ENCODE data around the gene RUSC2. TPM values are rescaled to one million over a fixed set of nuclear protein-coding genes. Genes with fewer than 3 reads are reported as not detected.
"Not testable (repeated sequence)": the region's sequence is repeated elsewhere in the genome, so short reads cannot be mapped to it uniquely, and the experiment has no call there.

Gene RUSC2
- total RNA-seq, 2 experiments from 2014 or later = 1.6 to 1.8 TPM

- intact Hi-C loops (cut with DNase I, micrococcal nuclease) = no loop called here
- Histone ChIP-seq H3K4me3 (ENCODE audit: low read length) (no peak overlapping the region), H3K27ac (ENCODE audit: low read depth in 1 of 2, low read length in 2 of 2) (no peak overlapping the region), H3K4me1 (ENCODE audit: insufficient read depth, low read length) (peaks cover 3% of the 10 kb centered on the region), H3K9me3 (ENCODE audit: control insufficient read depth in 1 of 2, insufficient read depth in 1 of 2, low read length in 2 of 2) (peaks cover 0 to 8% of the 10 kb centered on the region in 2 experiments), H3K36me3 (ENCODE audit: insufficient read depth, low read length) (no peaks in the 10 kb centered on the region), H3K27me3 (ENCODE audit: control insufficient read depth in 1 of 2, insufficient read depth in 2 of 2, low read length in 2 of 2) (peaks cover 0 to 2% of the 10 kb centered on the region in 2 experiments)
- peak; percentile 52 for ATAC-seq (ENCODE audit: poor library complexity)
- TF ChIP-seq, protein P1, sequence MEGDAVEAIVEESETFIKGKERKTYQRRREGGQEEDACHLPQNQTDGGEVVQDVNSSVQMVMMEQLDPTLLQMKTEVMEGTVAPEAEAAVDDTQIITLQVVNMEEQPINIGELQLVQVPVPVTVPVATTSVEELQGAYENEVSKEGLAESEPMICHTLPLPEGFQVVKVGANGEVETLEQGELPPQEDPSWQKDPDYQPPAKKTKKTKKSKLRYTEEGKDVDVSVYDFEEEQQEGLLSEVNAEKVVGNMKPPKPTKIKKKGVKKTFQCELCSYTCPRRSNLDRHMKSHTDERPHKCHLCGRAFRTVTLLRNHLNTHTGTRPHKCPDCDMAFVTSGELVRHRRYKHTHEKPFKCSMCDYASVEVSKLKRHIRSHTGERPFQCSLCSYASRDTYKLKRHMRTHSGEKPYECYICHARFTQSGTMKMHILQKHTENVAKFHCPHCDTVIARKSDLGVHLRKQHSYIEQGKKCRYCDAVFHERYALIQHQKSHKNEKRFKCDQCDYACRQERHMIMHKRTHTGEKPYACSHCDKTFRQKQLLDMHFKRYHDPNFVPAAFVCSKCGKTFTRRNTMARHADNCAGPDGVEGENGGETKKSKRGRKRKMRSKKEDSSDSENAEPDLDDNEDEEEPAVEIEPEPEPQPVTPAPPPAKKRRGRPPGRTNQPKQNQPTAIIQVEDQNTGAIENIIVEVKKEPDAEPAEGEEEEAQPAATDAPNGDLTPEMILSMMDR (IDR thresholded peaks at IDR 0.05) = no peak
- peaks cover 8% of the 10 kb centered on the region for H3K9me3 Mint-ChIP-seq
- H3K27me3 Mint-ChIP-seq = peaks cover 6% of the 10 kb centered on the region
- peak overlapping the region; percentile 65 for H3K4me3 Mint-ChIP-seq
- POLR2A ChIA-PET = interaction anchor here (0.9 to 1.4 kb wide), 3 partner anchors 10 to 596 kb away, joined by 3 read pairs; no protein-coding TSS in a partner anchor
- H3K4me1 Mint-ChIP-seq (ENCODE audit: low read depth) = peaks cover 39% of the 10 kb centered on the region
- no peaks in the 10 kb centered on the region for H3K36me3 Mint-ChIP-seq (ENCODE audit: low read depth)
- peak in 4 of 14 experiments; percentile 20 to 37 (median 26) for DNase-seq
- CTCF ChIA-PET = interaction anchor here (1.1 kb wide), 1 partner anchor 44 kb away, joined by 3 read pairs; no protein-coding TSS in a partner anchor
- H3K27ac Mint-ChIP-seq = peak overlapping the region; percentile 55
Measured at GRCh38 chr9:35495984-35496383, 6.1 kb downstream of the RUSC2 start.

- H3K9me3 ChIP-seq (ENCODE audit: control insufficient read depth in 1 of 2, insufficient read depth in 1 of 2, low read length in 2 of 2); ATAC-seq (ENCODE audit: poor library complexity); H3K27ac Mint-ChIP-seq; H3K36me3 Mint-ChIP-seq (ENCODE audit: low read depth); DNase-seq; intact Hi-C loops (cut with DNase I, micrococcal nuclease); H3K27ac ChIP-seq (ENCODE audit: low read depth in 1 of 2, low read length in 2 of 2); H3K27me3 Mint-ChIP-seq; H3K36me3 ChIP-seq (ENCODE audit: insufficient read depth, low read length); H3K4me3 Mint-ChIP-seq; CTCF ChIA-PET; POLR2A ChIA-PET; H3K4me3 ChIP-seq (ENCODE audit: low read length); H3K4me1 ChIP-seq (ENCODE audit: insufficient read depth, low read length); H3K27me3 ChIP-seq (ENCODE audit: control insufficient read depth in 1 of 2, insufficient read depth in 2 of 2, low read length in 2 of 2); H3K9me3 Mint-ChIP-seq: not testable (repeated sequence)
- H3K4me1 Mint-ChIP-seq (ENCODE audit: low read depth) = peaks cover 25% of the 10 kb centered on the region
Measured at GRCh38 chr9:35498245-35498644, 8.3 kb downstream of the RUSC2 start.

- Mint-ChIP-seq H3K9me3 (peaks cover 8% of the 10 kb centered on the region), H3K4me3 (no peak overlapping the region), H3K27ac (no peak overlapping the region), H3K27me3 (no peaks in the 10 kb centered on the region), H3K4me1 (ENCODE audit: low read depth) (peaks cover 25% of the 10 kb centered on the region), H3K36me3 (ENCODE audit: low read depth) (no peaks in the 10 kb centered on the region)
- TF ChIP-seq, protein P1 (IDR thresholded peaks at IDR 0.05) = no peak
- ChIA-PET POLR2A (no interaction called here), CTCF (interaction anchor here (1.0 kb wide), 1 partner anchor 12 kb away, joined by 3 read pairs; no protein-coding TSS in a partner anchor)
- H3K27me3 ChIP-seq (ENCODE audit: control insufficient read depth in 1 of 2, insufficient read depth in 2 of 2, low read length in 2 of 2) = no peaks in the 10 kb centered on the region
- intact Hi-C loops (cut with DNase I, micrococcal nuclease) = no loop called here
- no peak for DNase-seq
- H3K4me1 ChIP-seq (ENCODE audit: insufficient read depth, low read length) = peaks cover 3% of the 10 kb centered on the region
- peaks cover 0 to 6% of the 10 kb centered on the region in 2 experiments for H3K9me3 ChIP-seq (ENCODE audit: control insufficient read depth in 1 of 2, insufficient read depth in 1 of 2, low read length in 2 of 2)
- H3K36me3 ChIP-seq (ENCODE audit: insufficient read depth, low read length) = no peaks in the 10 kb centered on the region
- no peak for ATAC-seq (ENCODE audit: poor library complexity)
- H3K27ac ChIP-seq (ENCODE audit: low read depth in 1 of 2, low read length in 2 of 2) = no peak overlapping the region
- H3K4me3 ChIP-seq (ENCODE audit: low read length) = no peak overlapping the region
Measured at GRCh38 chr9:35499029-35499700, 9.3 kb downstream of the RUSC2 start.

All from CD4-positive, alpha-beta T cell (primary cell).